Suppressor macrophage treated with lipopolysaccharide for 4 hours (primary cell): ENCODE measurements around the gene CCNK.
A peak's percentile ranks its signal among the peaks of the same experiment; 100 is the strongest.

Experiments used
- DNase-seq: peaks from one replicate; pipeline ENCODE4 v3.0.0-alpha.2; 2020

Gene CCNK

GRCh38 chr14:99480917-99481744 is at the start of gene CCNK:
TSS of gene CCNK (plus strand) at chr14:99481409. CDS start at chr14:99492678, 11,269 bp downstream.
- peak; percentile 100 for DNase-seq

DNA sequence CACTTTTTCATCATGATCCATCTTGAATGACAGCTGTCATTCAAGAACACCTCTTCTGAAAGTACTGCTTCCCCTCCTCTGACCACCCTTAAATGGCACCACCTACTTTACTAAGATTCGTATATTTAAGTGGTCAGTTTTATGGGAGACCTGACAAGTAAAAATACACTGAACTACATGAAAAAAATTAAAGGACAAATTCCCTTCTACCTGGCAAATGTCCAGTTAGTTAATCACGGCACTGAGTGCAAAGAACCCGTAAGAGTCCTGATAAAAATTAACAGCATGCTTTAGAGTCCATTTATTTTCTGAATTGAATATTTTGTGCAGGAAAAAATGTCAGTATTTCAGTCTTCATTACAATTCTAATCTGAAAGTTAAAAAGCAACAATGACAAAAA is 49.2 kb upstream of the CCNK start:
- DNase-seq, result no peak

GRCh38 chr14:99432485-99432884 is 48.7 kb upstream of the CCNK start:
- DNase-seq, result no peak

DNA sequence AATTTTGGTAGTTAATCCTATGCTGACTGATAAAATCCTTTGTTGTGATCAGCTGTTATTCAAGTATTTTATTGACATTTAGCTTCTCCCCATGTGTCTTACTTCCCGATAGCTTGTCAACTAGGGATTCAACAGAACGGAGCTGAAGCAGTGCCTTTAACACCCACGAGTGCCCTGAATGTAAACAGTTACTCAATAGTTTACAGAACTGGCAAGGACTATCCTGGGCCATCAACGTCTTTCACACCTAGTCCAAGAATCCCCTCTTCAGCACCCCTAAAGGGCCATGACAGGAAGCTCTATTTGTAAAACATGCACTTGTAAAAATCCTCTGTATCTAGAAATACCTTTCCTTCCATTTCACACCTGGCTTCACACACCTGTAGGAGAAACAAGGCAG is 45.9 kb upstream of the CCNK start:
- DNase-seq, result no peak

- DNase-seq, result peak; percentile 13
Measured at GRCh38 chr14:99436247-99437180, 44.7 kb upstream of the CCNK start.

DNA sequence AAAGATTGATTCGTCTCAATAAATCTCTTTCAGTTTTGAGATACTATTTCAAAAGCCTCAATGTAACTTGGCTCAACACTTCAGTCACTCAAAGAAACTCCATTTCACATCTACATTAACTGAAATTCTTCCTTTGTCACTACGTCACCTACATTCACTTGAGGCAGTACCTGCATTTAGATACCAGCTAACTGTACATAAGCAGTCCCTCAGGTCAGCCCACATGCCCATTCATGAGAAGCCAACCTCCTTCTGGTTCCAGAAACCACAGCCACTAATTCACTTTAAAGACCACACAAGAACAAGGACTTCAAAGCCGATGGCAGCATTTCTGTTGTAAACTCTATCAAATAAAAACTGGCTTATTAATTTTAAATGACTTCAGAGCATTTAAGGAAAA is 43.5 kb upstream of the CCNK start:
- DNase-seq, result no peak

- no peak for DNase-seq
Measured at GRCh38 chr14:99440278-99440677, 40.9 kb upstream of the CCNK start.

GRCh38 chr14:99441157-99441870 is 39.9 kb upstream of the CCNK start:
- no peak for DNase-seq

DNA sequence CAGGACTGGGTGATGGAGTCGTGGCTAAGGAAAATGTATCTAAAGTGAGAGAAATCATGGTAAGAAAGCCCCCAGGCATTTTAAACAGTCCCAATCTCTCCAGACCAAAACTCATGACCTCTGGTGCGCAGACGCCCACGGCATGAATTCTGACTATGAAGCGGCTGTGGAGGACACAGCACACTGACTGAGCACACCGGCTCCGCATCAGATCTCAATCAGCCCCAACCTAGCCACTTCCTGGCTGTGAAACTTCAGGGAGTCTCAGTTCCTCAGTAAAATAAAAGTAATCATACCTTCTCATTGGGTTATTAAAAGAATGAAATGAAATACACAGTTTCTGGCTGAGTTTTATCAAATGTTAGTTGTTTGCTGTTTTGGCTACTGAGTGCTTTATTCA is 39.3 kb upstream of the CCNK start:
- DNase-seq, result no peak

GRCh38 chr14:99445931-99446330 is 35.3 kb upstream of the CCNK start:
- no peak for DNase-seq

DNA sequence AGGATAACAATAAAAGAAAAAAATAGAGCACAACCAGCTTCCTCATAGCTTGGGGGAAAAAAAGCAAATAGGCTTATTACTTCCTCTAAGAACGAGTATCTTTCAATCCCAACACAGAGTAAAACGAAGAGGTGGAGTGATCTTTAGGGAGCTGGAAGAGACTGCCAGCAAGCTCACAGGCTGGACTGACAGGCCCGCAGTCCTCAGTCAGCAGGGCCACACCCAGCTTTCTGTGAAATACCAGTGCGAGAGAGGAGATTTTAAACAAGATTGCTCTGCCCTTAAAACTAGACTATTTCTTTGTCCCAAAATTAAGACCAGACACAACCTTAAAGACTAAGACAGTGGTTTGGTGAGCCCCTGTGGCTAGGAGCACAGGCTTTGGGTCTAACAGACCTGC is 33.5 kb upstream of the CCNK start:
- no peak for DNase-seq

- no peak for DNase-seq
Measured at GRCh38 chr14:99450266-99450665, 30.9 kb upstream of the CCNK start.

- no peak for DNase-seq
Measured at GRCh38 chr14:99451234-99451633, 30.0 kb upstream of the CCNK start.

- no peak for DNase-seq
Measured at GRCh38 chr14:99452968-99453367, 28.2 kb upstream of the CCNK start.

- DNase-seq, result no peak
Measured at GRCh38 chr14:99454246-99454645, 27.0 kb upstream of the CCNK start.

DNA sequence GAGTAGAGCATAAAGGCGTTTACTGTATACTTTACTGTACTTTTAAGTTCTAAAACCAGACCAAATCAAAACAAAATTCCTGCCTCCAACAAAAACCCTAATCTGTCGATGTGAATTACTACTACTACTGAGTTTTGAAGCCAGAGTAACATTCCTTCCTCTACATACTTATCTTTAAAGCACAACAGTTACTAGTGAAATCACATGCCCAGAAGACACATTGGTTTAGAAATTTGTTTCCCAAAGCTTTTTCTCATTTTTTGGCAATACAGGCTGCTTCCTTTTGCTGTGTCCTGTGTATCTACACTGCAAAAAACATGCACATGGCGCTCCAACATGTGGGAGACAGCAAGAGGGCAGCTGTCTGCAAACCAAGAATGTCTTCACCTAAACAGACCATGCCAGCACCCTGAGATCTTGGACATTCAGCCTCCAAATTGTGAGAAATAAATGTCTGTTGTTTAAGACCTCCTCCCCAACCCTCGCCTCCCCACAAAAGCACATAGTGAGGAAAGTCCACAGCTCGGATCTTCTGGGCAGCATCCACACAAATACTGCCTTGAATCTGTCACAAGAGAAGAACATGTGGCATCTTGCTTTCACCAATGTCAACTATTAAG is 21.6 kb upstream of the CCNK start:
- no peak for DNase-seq

- DNase-seq, result no peak
Measured at GRCh38 chr14:99460793-99461192, 20.4 kb upstream of the CCNK start.

- DNase-seq, result no peak
Measured at GRCh38 chr14:99461411-99462085, 19.7 kb upstream of the CCNK start.

DNA sequence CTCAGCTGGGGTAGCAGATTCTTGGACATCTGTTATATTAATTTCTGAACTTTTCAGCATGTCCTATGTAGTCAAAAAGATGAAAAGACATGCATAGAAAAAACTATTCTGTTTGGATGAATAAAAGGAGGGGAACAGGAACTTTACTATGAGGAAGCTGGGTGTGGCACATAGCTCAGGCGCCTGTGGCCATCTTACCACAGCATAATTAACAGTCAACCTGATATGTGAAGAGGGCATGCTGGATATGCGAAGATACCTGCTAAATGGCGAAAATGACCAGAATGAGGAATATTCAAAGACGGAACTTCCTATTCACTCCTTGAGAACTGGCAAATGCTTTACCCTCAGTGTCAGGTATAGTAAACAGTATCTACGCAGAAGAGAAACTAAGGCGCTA is 19.0 kb upstream of the CCNK start:
- DNase-seq, result no peak

GRCh38 chr14:99463974-99464373 is 17.2 kb upstream of the CCNK start:
- DNase-seq, result no peak

- no peak for DNase-seq
Measured at GRCh38 chr14:99465288-99465687, 15.9 kb upstream of the CCNK start.

DNA sequence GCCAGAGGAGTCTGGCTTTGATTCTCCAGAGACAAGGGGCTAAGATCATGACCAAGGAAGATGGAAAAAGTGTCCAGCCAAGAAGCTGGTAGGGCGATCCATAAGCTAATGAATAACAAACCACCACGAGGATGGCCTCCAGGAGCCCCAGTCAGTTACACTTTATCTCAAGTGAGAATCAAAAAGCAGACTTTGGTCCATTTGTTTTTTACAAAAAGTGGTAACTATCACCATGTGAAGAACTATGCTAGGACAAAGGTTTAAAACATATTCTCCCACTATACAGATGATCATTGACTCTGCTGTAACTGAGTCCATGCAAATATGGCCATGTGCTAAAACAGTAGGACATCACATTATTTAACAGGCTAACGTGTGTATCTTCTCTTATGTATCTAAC is 14.5 kb upstream of the CCNK start:
- no peak for DNase-seq
